ENCODE data around the gene GRIK4. TPM values are rescaled to one million over a fixed set of nuclear protein-coding genes. Genes with fewer than 3 reads are reported as not detected.

Gene GRIK4
- total and polyA plus RNA-seq, 4 donors = 0.05 to 0.25 (median 0.06) TPM; not detected in 1

DNA sequence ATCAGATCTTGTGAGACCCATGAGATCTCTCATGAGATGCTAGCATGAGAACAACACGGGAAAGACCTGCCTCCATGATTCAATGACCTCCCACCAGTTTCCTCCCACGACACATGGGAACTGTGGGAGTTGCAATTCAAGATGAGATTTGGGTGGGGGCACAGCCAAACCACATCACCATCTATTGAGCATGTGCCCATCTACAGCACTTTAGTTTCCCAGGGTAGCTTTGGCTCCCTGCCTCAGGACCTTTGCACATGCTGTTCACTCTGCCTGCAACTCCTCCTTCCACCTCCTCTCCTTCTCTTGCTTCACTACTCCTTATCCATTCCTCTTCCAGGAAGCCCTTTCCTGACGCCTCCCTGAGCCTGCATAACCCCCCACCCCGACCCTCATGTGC, 17.2 kb downstream of the GRIK4 start:
- DNase-seq (ENCODE audit: low spot score) = no peak

DNA sequence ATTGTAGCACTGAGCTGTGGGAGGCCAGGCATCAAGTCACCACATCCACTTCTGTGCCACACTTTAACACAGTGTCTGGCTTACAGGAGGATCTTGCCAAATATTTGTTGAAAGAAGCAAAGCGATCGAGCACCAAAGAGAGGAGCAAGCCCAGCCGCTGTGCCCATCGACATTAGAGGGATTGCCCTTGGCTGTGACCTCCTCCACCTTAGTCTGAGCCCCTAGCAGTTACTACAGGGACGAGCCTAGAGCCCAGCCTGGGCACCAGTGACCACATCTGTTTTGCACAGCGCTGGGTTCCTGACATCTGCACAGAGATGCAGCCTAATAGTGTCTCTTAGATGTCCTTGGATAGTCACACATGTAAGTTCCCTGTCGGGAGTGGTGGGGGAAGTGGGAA, 17.7 kb downstream of the GRIK4 start:
- WGBS = 82% methylated on average over 7 of the region's 7 CpGs
- no peak for DNase-seq (ENCODE audit: low spot score)
- Histone ChIP-seq H3K27me3 (ENCODE audit: control insufficient read depth in 4 of 4, insufficient read depth in 4 of 4, low read length in 3 of 4) (peaks cover 0 to 3% (median 0%) of the 10 kb centered on the region in 4 donors), H3K4me3 (ENCODE audit: low read depth in 1 of 3, low read length in 3 of 3) (no peak overlapping the region), H3K9me3 (ENCODE audit: control insufficient read depth in 4 of 4, low read length in 3 of 4) (no peaks in the 10 kb centered on the region), H3K36me3 (ENCODE audit: control insufficient read depth in 4 of 4, insufficient read depth in 3 of 4, low read depth in 1 of 4, low read length in 3 of 4) (no peaks in the 10 kb centered on the region), H3K4me1 (ENCODE audit: control insufficient read depth in 4 of 4, insufficient read depth in 4 of 4, low read length in 3 of 4) (no peaks in the 10 kb centered on the region), H3K9ac (ENCODE audit: low read depth in 1 of 2, low read length in 2 of 2) (no peak overlapping the region), H3K27ac (ENCODE audit: low read depth in 1 of 2, low read length in 2 of 2) (no peak overlapping the region)
- TF ChIP-seq, protein P1, sequence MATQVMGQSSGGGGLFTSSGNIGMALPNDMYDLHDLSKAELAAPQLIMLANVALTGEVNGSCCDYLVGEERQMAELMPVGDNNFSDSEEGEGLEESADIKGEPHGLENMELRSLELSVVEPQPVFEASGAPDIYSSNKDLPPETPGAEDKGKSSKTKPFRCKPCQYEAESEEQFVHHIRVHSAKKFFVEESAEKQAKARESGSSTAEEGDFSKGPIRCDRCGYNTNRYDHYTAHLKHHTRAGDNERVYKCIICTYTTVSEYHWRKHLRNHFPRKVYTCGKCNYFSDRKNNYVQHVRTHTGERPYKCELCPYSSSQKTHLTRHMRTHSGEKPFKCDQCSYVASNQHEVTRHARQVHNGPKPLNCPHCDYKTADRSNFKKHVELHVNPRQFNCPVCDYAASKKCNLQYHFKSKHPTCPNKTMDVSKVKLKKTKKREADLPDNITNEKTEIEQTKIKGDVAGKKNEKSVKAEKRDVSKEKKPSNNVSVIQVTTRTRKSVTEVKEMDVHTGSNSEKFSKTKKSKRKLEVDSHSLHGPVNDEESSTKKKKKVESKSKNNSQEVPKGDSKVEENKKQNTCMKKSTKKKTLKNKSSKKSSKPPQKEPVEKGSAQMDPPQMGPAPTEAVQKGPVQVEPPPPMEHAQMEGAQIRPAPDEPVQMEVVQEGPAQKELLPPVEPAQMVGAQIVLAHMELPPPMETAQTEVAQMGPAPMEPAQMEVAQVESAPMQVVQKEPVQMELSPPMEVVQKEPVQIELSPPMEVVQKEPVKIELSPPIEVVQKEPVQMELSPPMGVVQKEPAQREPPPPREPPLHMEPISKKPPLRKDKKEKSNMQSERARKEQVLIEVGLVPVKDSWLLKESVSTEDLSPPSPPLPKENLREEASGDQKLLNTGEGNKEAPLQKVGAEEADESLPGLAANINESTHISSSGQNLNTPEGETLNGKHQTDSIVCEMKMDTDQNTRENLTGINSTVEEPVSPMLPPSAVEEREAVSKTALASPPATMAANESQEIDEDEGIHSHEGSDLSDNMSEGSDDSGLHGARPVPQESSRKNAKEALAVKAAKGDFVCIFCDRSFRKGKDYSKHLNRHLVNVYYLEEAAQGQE (IDR thresholded peaks at IDR 0.05) = no peak
- TF ChIP-seq, protein P2, sequence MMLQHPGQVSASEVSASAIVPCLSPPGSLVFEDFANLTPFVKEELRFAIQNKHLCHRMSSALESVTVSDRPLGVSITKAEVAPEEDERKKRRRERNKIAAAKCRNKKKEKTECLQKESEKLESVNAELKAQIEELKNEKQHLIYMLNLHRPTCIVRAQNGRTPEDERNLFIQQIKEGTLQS (IDR thresholded peaks at IDR 0.05) = no peak
- TF ChIP-seq SP1 (IDR thresholded peaks at IDR 0.05) = no peak
- TF ChIP-seq JUND (IDR thresholded peaks at IDR 0.05) = no peak
- TF ChIP-seq RAD21 (IDR thresholded peaks at IDR 0.05) = no peak
- no peak for TF ChIP-seq GABPA (IDR thresholded peaks at IDR 0.05 in 1 of 2, conservative IDR thresholded peaks at IDR 0.05 in 1 of 2)
- TF ChIP-seq FOXA2 (IDR thresholded peaks at IDR 0.05) = no peak
- TF ChIP-seq RXRA (IDR thresholded peaks at IDR 0.05) = no peak
- no peak for TF ChIP-seq ZBTB33 (IDR thresholded peaks at IDR 0.05)
- TF ChIP-seq MAX (IDR thresholded peaks at IDR 0.05) = no peak
- no peak for TF ChIP-seq HNF4G (IDR thresholded peaks at IDR 0.05)
- no peak for TF ChIP-seq EGR1 (IDR thresholded peaks at IDR 0.05; ENCODE audit: low read depth in 2 of 2)
- TF ChIP-seq HNF4A (conservative IDR thresholded peaks at IDR 0.05) = no peak
- TF ChIP-seq FOXA1 (IDR thresholded peaks at IDR 0.05) = no peak
- TF ChIP-seq NR2F2 (IDR thresholded peaks at IDR 0.05) = no peak
- no peak for TF ChIP-seq TAF1 (conservative IDR thresholded peaks at IDR 0.05)
- no peak for TF ChIP-seq YY1 (IDR thresholded peaks at IDR 0.05)

More for the DNA sequence above, 17.2 kb downstream of the GRIK4 start:
- H3K27me3 ChIP-seq (ENCODE audit: control insufficient read depth in 4 of 4, insufficient read depth in 4 of 4, low read length in 3 of 4) = peaks cover 0 to 3% (median 0%) of the 10 kb centered on the region in 4 donors
- no peaks in the 10 kb centered on the region for H3K9me3 ChIP-seq (ENCODE audit: control insufficient read depth in 4 of 4, low read length in 3 of 4)
- H3K4me3 ChIP-seq (ENCODE audit: low read depth in 1 of 3, low read length in 3 of 3) = no peak overlapping the region
- no peak overlapping the region for H3K27ac ChIP-seq (ENCODE audit: low read depth in 1 of 2, low read length in 2 of 2)
- no peak for TF ChIP-seq RXRA (IDR thresholded peaks at IDR 0.05)
- TF ChIP-seq FOXA2 (IDR thresholded peaks at IDR 0.05) = no peak
- no peak for TF ChIP-seq YY1 (IDR thresholded peaks at IDR 0.05)
- TF ChIP-seq EGR1 (IDR thresholded peaks at IDR 0.05; ENCODE audit: low read depth in 2 of 2) = no peak
- no peak for TF ChIP-seq JUND (IDR thresholded peaks at IDR 0.05)
- no peak for TF ChIP-seq ZBTB33 (IDR thresholded peaks at IDR 0.05)
- TF ChIP-seq, protein P3, sequence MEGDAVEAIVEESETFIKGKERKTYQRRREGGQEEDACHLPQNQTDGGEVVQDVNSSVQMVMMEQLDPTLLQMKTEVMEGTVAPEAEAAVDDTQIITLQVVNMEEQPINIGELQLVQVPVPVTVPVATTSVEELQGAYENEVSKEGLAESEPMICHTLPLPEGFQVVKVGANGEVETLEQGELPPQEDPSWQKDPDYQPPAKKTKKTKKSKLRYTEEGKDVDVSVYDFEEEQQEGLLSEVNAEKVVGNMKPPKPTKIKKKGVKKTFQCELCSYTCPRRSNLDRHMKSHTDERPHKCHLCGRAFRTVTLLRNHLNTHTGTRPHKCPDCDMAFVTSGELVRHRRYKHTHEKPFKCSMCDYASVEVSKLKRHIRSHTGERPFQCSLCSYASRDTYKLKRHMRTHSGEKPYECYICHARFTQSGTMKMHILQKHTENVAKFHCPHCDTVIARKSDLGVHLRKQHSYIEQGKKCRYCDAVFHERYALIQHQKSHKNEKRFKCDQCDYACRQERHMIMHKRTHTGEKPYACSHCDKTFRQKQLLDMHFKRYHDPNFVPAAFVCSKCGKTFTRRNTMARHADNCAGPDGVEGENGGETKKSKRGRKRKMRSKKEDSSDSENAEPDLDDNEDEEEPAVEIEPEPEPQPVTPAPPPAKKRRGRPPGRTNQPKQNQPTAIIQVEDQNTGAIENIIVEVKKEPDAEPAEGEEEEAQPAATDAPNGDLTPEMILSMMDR (IDR thresholded peaks at IDR 0.05; ENCODE audit: low read depth, low read length, missing input control) = no peak
- WGBS = 85% methylated on average over 4 of the region's 4 CpGs
- no peaks in the 10 kb centered on the region for H3K36me3 ChIP-seq (ENCODE audit: control insufficient read depth in 4 of 4, insufficient read depth in 3 of 4, low read depth in 1 of 4, low read length in 3 of 4)
- no peaks in the 10 kb centered on the region for H3K4me1 ChIP-seq (ENCODE audit: control insufficient read depth in 4 of 4, insufficient read depth in 4 of 4, low read length in 3 of 4)
- no peak overlapping the region for H3K9ac ChIP-seq (ENCODE audit: low read depth in 1 of 2, low read length in 2 of 2)

All from liver (tissue), 9 donors.